NCI-H146 treated with DMSO at 0.1 percent for 48 hours (cell line): ENCODE measurements around the gene RDH13.
"Not testable (repeated sequence)": the region's sequence is repeated elsewhere in the genome, so short reads cannot be mapped to it uniquely, and the experiment has no call there.

Experiments used
- DNase-seq: peaks from one replicate; lab custom pipeline; 2025; ENCODE audit not compliant: unreplicated experiment; lab: John Stamatoyannopoulos, UW

Gene RDH13

GRCh38 chr19:55062735-55063491 lies at the start of gene RDH13:
Gene RDH13 (minus strand): TSS chr19:55063148. CDS start chr19:55063032, 116 bp downstream.
- DNase-seq = peak; percentile 88

- no peak for DNase-seq
Observed at GRCh38 chr19:55112246-55112776, 49.4 kb upstream of the RDH13 start.

- no peak for DNase-seq
Observed at GRCh38 chr19:55111238-55111831, 48.4 kb upstream of the RDH13 start.

- DNase-seq = no peak
Observed at GRCh38 chr19:55109527-55110291, 46.8 kb upstream of the RDH13 start.

DNA sequence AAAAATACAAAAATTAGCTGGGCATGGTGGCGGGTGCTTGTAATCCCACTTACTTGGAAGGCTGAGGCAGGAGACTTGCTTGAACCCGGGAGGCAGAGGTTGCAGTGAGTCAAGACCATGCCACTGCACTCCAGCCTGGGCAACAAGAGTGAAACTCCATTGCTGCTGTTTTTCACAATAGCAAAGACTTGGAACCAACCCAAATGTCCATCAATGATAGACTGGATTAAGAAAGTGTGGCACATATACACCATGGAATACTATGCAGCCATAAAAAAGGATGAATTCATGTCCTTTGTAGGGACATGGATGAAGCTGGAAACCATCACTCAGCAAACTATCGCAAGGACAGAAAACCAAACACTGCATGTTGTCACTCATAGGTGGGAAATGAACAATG lies 44.3 kb upstream of the RDH13 start:
- DNase-seq = not testable (repeated sequence)

- no peak for DNase-seq
Observed at GRCh38 chr19:55106591-55106990, 43.6 kb upstream of the RDH13 start.

- no peak for DNase-seq
Observed at GRCh38 chr19:55105237-55105636, 42.3 kb upstream of the RDH13 start.

GRCh38 chr19:55103190-55103589 lies 40.2 kb upstream of the RDH13 start:
- DNase-seq = no peak

DNA sequence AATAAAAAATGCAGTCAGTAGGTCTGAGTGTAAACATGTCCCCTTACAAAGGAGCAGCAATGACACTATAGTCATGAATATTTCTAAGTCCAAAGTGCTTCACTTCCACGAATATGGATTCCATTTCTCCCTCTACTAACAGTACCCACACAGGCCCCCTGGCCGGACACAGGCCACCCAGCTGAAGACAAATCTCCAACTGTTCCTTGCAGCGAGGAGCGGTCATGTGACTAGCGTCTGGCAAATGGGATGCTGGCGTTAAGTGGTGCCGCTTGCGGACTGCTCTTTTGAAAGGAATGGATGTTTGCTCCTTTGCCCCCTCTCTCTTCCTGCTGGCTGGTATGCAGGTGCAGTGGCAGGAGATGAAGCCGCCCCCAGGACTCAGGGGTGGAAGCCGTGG lies 38.3 kb upstream of the RDH13 start:
- no peak for DNase-seq

DNA sequence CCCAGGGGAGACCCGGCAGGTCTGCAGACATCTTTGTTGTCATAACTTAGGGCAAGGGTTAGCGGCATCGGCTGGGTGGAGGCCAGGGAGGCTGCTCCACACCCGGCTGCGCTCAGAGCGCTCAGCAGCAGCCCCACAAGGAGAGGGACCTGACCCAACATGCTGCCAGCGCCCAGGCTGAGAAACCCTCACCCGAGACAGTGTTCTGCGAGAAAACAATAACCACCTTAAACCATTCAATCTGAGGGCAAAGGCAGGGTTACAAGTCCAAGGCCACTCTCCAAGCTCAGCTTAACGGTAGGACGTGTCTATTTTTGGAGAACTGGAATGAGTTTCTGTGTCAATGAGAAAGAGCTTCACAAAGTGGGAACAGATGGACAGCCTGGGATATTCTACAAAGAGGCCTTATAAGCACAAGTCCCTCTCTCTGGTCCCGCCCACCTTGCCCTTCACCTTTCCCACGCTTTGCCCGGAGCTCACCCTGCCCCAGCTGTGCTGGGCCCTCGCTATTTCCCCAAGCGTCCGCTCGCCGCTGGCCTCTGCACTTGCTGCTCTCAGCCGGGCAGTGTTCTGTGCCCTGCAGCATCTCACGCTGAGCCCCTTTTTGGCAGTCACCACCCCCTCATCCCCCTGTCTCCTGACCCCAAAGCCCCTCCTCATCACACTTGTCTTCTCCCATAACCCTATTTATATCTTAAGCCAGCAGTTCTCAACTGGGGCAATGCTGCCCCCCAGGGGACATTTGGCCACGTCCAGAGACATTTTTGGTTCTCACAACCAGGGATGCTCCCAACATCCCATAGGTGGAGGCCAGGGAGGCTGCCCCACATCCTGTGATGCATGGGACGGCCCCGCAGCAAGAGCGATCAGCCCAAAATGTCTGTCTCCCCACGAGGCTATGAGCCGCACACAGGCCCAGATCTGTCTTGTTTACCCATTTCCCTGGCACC lies 36.9 kb upstream of the RDH13 start:
- DNase-seq = no peak

GRCh38 chr19:55098716-55099556 lies 36.0 kb upstream of the RDH13 start:
- DNase-seq = no peak

GRCh38 chr19:55097864-55098715 lies 35.1 kb upstream of the RDH13 start:
- no peak for DNase-seq

DNA sequence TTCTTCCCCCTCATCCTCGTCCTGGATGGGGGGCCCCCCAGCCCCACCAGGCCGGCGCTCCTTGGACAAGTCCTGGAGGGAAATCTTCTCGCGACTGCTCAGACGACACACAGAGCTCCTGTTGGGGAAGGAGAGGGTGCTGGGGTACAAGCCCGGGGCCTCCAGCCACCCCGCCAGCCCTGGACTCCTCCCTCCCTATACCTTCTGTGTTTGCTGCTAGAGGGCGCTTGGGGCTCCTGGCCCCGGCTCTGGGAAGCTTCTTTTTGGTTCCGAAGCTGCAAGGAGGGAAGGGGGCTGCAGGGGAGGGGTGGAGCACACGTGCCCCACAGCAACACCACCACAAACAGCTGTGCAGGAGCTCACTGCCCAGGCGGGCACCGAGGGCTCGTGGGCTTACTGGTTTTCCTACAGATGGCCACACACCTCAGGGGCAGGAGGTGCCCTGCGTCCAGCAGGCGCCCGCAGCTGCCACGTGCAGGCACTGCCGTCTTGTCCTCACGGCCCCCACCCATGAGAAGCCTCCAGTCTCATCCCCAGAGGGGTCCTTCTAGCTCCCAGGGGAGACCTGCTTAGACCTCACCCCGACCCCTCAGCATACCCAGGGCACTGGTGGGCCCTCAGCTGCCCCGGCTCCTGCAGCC lies 33.2 kb upstream of the RDH13 start:
- DNase-seq = no peak

GRCh38 chr19:55095260-55096060 lies 32.5 kb upstream of the RDH13 start:
- no peak for DNase-seq

DNA sequence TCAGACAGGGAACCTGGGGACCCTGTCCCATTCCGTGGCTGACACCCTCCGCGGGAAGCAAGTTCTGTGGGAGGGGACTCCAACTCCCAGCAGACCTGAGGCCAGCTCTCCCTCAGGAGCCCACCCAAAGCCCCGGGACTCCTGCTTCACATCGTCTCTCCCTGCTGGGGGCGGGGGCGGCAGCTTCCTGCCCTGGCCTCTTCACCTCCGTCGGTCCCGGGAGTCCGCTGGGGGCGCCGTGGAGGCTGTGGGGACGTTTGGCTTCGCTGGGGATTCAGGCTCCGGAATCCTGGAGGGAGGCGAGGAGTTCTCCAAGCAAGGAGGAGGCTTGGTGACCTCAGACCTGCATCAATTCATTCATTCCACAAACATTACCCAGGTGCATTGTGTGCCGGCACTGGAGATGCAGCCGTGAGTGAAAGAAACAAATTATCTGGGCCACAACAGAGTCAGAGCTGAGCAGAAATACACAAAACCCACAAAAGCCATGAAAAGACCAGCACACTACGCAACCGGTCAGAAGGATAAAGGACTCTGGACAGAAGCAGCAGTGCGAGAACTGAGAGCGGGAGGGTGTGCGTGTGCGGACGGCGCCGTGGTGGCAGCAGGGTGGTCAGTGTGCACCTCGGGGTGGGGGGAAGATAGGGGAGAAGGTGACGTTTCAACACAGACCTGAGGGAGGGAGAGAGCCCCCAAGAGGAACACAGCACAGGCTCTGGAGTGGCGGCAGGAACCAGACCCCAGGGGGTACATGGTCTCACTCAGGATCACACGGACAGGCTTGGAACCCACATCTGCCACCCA lies 31.7 kb upstream of the RDH13 start:
- DNase-seq = no peak

GRCh38 chr19:55092423-55093318 lies 29.7 kb upstream of the RDH13 start:
- no peak for DNase-seq
